Sigmoid colon (tissue), 7 donors: ENCODE results near the gene DIS3L2. TPM values are rescaled to one million over a fixed set of nuclear protein-coding genes. Genes with fewer than 3 reads are reported as not detected.

Experiments
- DNase-seq: peaks from one replicate; pipeline ENCODE4 v3.0.0-alpha.2; 2019
- H3K27ac ChIP-seq, 4 donors: fragments of 200-600 bp; sonication (generic); one replicate each; pipeline ENCODE4 v1.5.1; 2016 to 2019; ENCODE audit warnings: mild to moderate bottlenecking in 1 of 4
- H3K27me3 ChIP-seq, 3 donors: fragments of 200-600 bp; sonication (generic); one replicate each; pipeline ENCODE4 v1.5.1; 2019; ENCODE audit warnings: mild to moderate bottlenecking in 1 of 3
- H3K36me3 ChIP-seq, 4 donors: fragments of 200-600 bp; sonication (generic); one replicate each; pipeline ENCODE4 v1.5.1; 2016 to 2019
- H3K4me1 ChIP-seq, 4 donors: fragments of 200-600 bp; sonication (generic); one replicate each; pipeline ENCODE4 v1.5.1; 2017 to 2019
- H3K4me3 ChIP-seq, 4 donors: fragments of 200-600 bp; sonication (generic); one replicate each; pipeline ENCODE4 v1.5.1; 2017 to 2019; ENCODE audit warnings: mild to moderate bottlenecking in 2 of 4, moderate library complexity in 1 of 4
- H3K9me3 ChIP-seq, 4 donors: fragments of 200-600 bp in 3 of 4; sonication (generic) in 3 of 4; one replicate each; pipeline versions ENCODE4 v1.5.1 to v1.6.1; 2013 to 2019
- CTCF ChIP-seq, 4 experiments: fragments of 450-650 bp in 3 of 4; fragments of 200-600 bp in 1 of 4; IDR thresholded peaks; one replicate each; pipeline ENCODE4 v1.5.1; 2016 to 2019; ENCODE audit warnings: antibody characterized with exemption in 4 of 4, mild to moderate bottlenecking in 3 of 4, moderate library complexity in 2 of 4
- EP300 ChIP-seq, 4 donors: sonication (generic); formaldehyde crosslinking; IDR thresholded peaks; one replicate each; pipeline ENCODE4 v1.6.1; 2017; ENCODE audit warnings: antibody characterized with exemption in 4 of 4
- POLR2A ChIP-seq, 2 donors: fragments of 450-650 bp; IDR thresholded peaks; one replicate each; pipeline ENCODE4 v1.6.1; 2016; ENCODE audit warnings: antibody characterized with exemption in 2 of 2, mild to moderate bottlenecking in 2 of 2, moderate library complexity in 2 of 2
- POLR2AphosphoS5 ChIP-seq, 4 donors: sonication (generic); formaldehyde crosslinking; IDR thresholded peaks; one replicate each; pipeline ENCODE4 v1.6.1; 2017; ENCODE audit warnings: antibody characterized with exemption in 4 of 4
- WGBS, 2 donors: extraction: QIAGEN DNeasy Blood & Tissue Kit; methylation state at CpG; one replicate each; pipeline ENCODE4 v1.1.7; 2013; 5-methylcytosine and 5-hydroxymethylcytosine counted together
- intact Hi-C: fragments of 100-400 bp; cut with DNase I; formaldehyde crosslinking; loops from one replicate; pipeline ENCODE4 v1.15.1; 2023
- polyA plus RNA-seq, 3 donors: library from polyadenylated mRNA; stranded (reverse); fragments of 200-250 nt; gene quantifications; one replicate each; pipeline ENCODE4 v1.2.3, GENCODE V29; 2013
- total RNA-seq, 4 donors: library from RNA; depleted of rRNA; stranded (reverse); fragments of >200 nt; gene quantifications; one replicate each; pipeline ENCODE4 v1.1.0, GENCODE V29; 2016
- donor health status: healthy with polysubstance abuse.
- donor health status: Bipolar disorder and iron deficiency.
- donor health status: healthy.

The DIS3L2 gene
- total and polyA plus RNA-seq, 7 donors, result 8.8 to 37.9 (median 22.5) TPM

DNA sequence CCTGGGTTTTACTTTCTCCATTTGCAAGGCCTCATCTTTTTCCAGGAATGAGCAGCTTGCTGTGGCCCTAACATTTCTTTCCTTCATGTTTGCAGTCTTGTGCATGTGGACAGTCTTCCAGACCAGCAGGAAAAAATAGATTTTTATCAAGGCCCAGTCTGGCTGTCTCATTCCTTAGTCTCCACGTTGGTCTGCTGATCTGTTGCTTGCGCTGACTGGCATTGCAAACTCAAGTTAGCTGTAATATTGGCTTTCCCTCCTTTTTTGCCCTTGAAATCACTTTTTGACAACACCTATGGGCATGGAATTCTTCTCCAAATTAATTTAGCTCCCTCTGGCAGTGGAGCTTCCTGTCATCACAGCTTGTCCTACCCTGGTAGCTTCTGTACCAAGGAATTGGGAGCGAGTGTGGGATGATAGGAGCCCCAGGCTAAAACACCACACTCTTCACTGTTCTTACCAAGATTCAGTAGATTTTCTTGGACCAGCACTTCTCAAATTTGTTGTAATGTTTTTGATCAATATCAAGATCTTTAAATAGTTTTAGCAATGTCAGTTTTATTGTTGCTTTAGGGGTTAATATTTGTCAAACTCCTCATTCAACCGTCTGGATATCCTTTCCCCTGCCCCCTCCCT is 48.2 kb downstream of the DIS3L2 start:
- 79 to 90% methylated on average over 4 of the region's 4 CpGs for WGBS, 2 donors
- intact Hi-C loops, result no loop called here
- H3K36me3 ChIP-seq, result peaks cover 0 to 2% (median under 1%) of the 10 kb centered on the region in 4 donors

GRCh38 chr2:232013701-232014353 is 52.3 kb downstream of the DIS3L2 start:
- intact Hi-C loops, result no loop called here
- Histone ChIP-seq H3K27ac (no peak overlapping the region), H3K4me1 (peaks cover 0 to 25% (median 12%) of the 10 kb centered on the region in 4 donors), H3K4me3 (no peak overlapping the region), H3K9me3 (no peaks in the 10 kb centered on the region), H3K27me3 (no peaks in the 10 kb centered on the region), H3K36me3 (peaks cover 0 to 18% (median 7%) of the 10 kb centered on the region in 4 donors)
- 55 to 73% methylated on average over 3 of the region's 3 CpGs for WGBS, 2 donors
- DNase-seq, result no peak
- no peak for TF ChIP-seq EP300 (IDR thresholded peaks at IDR 0.05)
- TF ChIP-seq POLR2A (IDR thresholded peaks at IDR 0.05), result no peak
- no peak for TF ChIP-seq POLR2AphosphoS5 (IDR thresholded peaks at IDR 0.05)
- TF ChIP-seq CTCF (IDR thresholded peaks at IDR 0.05), result no peak

More for the DNA sequence above, 48.2 kb downstream of the DIS3L2 start:
- H3K27me3 ChIP-seq, result no peaks in the 10 kb centered on the region
- no peak for DNase-seq
- peaks cover 0 to 23% (median 12%) of the 10 kb centered on the region in 4 donors for H3K4me1 ChIP-seq
- H3K4me3 ChIP-seq, result no peak overlapping the region
- H3K9me3 ChIP-seq, result no peaks in the 10 kb centered on the region
- TF ChIP-seq POLR2AphosphoS5 (IDR thresholded peaks at IDR 0.05) (no peak), POLR2A (IDR thresholded peaks at IDR 0.05) (no peak), CTCF (IDR thresholded peaks at IDR 0.05) (no peak), EP300 (IDR thresholded peaks at IDR 0.05) (no peak)
- no peak overlapping the region for H3K27ac ChIP-seq

DNA sequence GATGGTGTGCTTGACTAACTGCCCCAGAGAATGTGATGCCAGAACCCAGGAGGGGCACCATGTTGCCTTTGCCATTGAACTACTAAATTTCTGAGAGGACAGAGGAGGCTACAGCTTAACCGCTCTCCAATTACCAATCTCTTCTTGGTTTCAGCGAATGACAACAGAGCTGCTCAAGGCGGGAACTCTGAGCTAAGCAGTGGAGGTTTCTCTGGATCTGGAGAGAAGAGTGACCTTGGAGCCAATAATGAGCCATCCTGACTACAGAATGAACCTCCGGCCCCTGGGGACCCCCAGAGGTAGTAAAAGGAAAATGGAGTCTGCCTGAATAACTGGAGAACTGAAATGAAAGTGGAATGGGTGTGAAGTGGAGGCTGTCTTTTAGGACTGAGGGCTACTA is 53.2 kb downstream of the DIS3L2 start:
- Histone ChIP-seq H3K4me1 (peaks cover 0 to 18% (median 12%) of the 10 kb centered on the region in 4 donors), H3K27me3 (no peaks in the 10 kb centered on the region), H3K27ac (no peak overlapping the region), H3K9me3 (no peaks in the 10 kb centered on the region), H3K36me3 (peaks cover 0 to 24% (median 7%) of the 10 kb centered on the region in 4 donors), H3K4me3 (no peak overlapping the region)
- no peak for DNase-seq
- intact Hi-C loops, result no loop called here
- 96 to 97% methylated on average over 4 of the region's 4 CpGs for WGBS, 2 donors
- TF ChIP-seq CTCF (IDR thresholded peaks at IDR 0.05) (no peak), EP300 (IDR thresholded peaks at IDR 0.05) (no peak), POLR2AphosphoS5 (IDR thresholded peaks at IDR 0.05) (no peak), POLR2A (IDR thresholded peaks at IDR 0.05) (no peak)

DNA sequence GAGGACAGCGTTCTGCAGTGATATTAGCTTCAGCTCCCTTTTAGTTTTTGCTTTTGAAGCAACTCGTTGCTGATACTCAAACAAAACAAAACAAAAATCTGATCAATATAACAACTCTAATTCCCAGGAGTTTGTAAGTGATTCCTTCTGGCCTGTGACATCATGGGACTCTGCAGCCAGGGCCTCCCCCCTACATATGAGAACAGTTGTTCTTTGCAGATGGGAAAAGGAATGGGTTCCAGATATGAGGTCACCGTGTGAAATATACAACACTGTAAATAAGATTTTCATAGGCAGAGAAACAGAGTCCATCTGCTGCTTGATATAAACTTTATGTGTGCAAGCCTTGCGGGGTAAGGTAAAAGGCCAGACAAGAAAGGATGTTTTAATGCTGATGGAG is 56.7 kb downstream of the DIS3L2 start:
- TF ChIP-seq POLR2AphosphoS5 (IDR thresholded peaks at IDR 0.05), result no peak
- TF ChIP-seq CTCF (IDR thresholded peaks at IDR 0.05), result no peak
- TF ChIP-seq EP300 (IDR thresholded peaks at IDR 0.05), result no peak
- TF ChIP-seq POLR2A (IDR thresholded peaks at IDR 0.05), result no peak
- H3K36me3 ChIP-seq, result peaks cover 0 to 41% (median 7%) of the 10 kb centered on the region in 4 donors
- WGBS, 2 donors, result 82 to 85% methylated on average over 4 of the region's 4 CpGs
- intact Hi-C loops, result no loop called here
- no peak overlapping the region for H3K4me3 ChIP-seq
- no peak for DNase-seq
- no peaks in the 10 kb centered on the region for H3K27me3 ChIP-seq
- no peaks in the 10 kb centered on the region for H3K9me3 ChIP-seq
- no peak overlapping the region for H3K27ac ChIP-seq
- H3K4me1 ChIP-seq, result peaks cover 0 to 15% (median 12%) of the 10 kb centered on the region in 4 donors
